ENCODE results near the gene MTUS2.

- no peak for TF ChIP-seq EP300 (conservative IDR thresholded peaks at IDR 0.05; ENCODE audit: poor library complexity, severe bottlenecking)
- no peak for TF ChIP-seq TAF1 (IDR thresholded peaks at IDR 0.05; ENCODE audit: low read depth)
- no peak for TF ChIP-seq CTCF (IDR thresholded peaks at IDR 0.05; ENCODE audit: poor library complexity, severe bottlenecking)
- TF ChIP-seq EZH2 (IDR thresholded peaks at IDR 0.05; ENCODE audit: borderline replicate concordance, insufficient read depth, low read length, poor library complexity, severe bottlenecking): no peak
Observed at GRCh38 chr13:29422015-29422414, 601.9 kb downstream of the MTUS2 start.

Measured in neural cell (in vitro differentiated cells).